Spinal cord (tissue), 10 donors: ENCODE measurements around the gene RNF130. TPM values are rescaled to one million over a fixed set of nuclear protein-coding genes. Genes with fewer than 3 reads are reported as not detected.
"Not testable (repeated sequence)": the region's sequence is repeated elsewhere in the genome, so short reads cannot be mapped to it uniquely, and the experiment has no call there.

ENCODE experiments used
- DNase-seq, 6 donors: peaks; one replicate each; pipeline versions ENCODE4 v3.0.0 to v3.0.0-alpha.2; 2013 to 2015; ENCODE audit warnings: low spot score in 6 of 6, low read depth in 4 of 6
- H3K27ac ChIP-seq: one replicate; pipeline ENCODE4 v1.5.1; 2013; ENCODE audit warnings: low read depth, low read length, control low read depth
- H3K27me3 ChIP-seq: one replicate; pipeline ENCODE4 v1.6.1; 2013; ENCODE audit warnings: low read length; ENCODE audit not compliant: control insufficient read depth, insufficient read depth
- H3K36me3 ChIP-seq: one replicate; pipeline ENCODE4 v1.6.1; 2013; ENCODE audit warnings: low read length; ENCODE audit not compliant: control insufficient read depth, insufficient read depth
- H3K4me1 ChIP-seq: one replicate; pipeline ENCODE4 v1.6.1; 2013; ENCODE audit warnings: low read length; ENCODE audit not compliant: control insufficient read depth, insufficient read depth
- H3K4me3 ChIP-seq: one replicate; pipeline ENCODE4 v1.5.1; 2013; ENCODE audit warnings: low read depth, low read length, control low read depth
- H3K9me3 ChIP-seq: one replicate; pipeline ENCODE4 v1.6.1; 2013; ENCODE audit warnings: low read length; ENCODE audit not compliant: control insufficient read depth, insufficient read depth
- WGBS: methylation state at CpG from one replicate; pipeline ENCODE4 v1.1.5; 2013; ENCODE audit warnings: missing lambda C conversion rate; ENCODE audit not compliant: insufficient coverage; 5-methylcytosine and 5-hydroxymethylcytosine counted together
- polyA plus RNA-seq, 2 donors: library from polyadenylated mRNA; unstranded; fragments of 120-200 nt; gene quantifications; one replicate each; pipeline ENCODE4 v1.2.1, GENCODE V29; 2013; ENCODE audit not compliant: insufficient read length in 2 of 2
- total RNA-seq, 2 donors: library from RNA; depleted of rRNA in 1 of 2; stranded (reverse); fragments of 120-200 nt in 1 of 2; fragments of >200 nt in 1 of 2; gene quantifications; one replicate each; pipeline versions ENCODE4 v1.2.3 to v1.2.4, GENCODE V29; 2013 to 2014
- donor health status: healthy.

The RNF130 gene
- total and polyA plus RNA-seq, 4 donors = 66.5 to 102 (median 90.3) TPM

- H3K27me3 ChIP-seq = no peaks in the 10 kb centered on the region
- H3K4me3 ChIP-seq = no peak overlapping the region
- no peaks in the 10 kb centered on the region for H3K4me1 ChIP-seq
- peaks cover 23% of the 10 kb centered on the region for H3K36me3 ChIP-seq
- no peak for DNase-seq
- no peak overlapping the region for H3K27ac ChIP-seq
- WGBS = 78% methylated on average over 8 of the region's 11 CpGs
- no peaks in the 10 kb centered on the region for H3K9me3 ChIP-seq
Measured at GRCh38 chr5:180097163-180097894, 25.8 kb upstream of the RNF130 start.

GRCh38 chr5:180096616-180097015, 25.1 kb upstream of the RNF130 start:
- H3K4me1 ChIP-seq = peaks cover 3% of the 10 kb centered on the region
- peaks cover 23% of the 10 kb centered on the region for H3K36me3 ChIP-seq
- no peak overlapping the region for H3K27ac ChIP-seq
- H3K27me3 ChIP-seq = no peaks in the 10 kb centered on the region
- H3K4me3 ChIP-seq = no peak overlapping the region
- no peaks in the 10 kb centered on the region for H3K9me3 ChIP-seq
- 87% methylated on average over 9 of the region's 10 CpGs for WGBS
- DNase-seq = no peak

- Histone ChIP-seq H3K27ac (no peak overlapping the region), H3K36me3 (peaks cover 16% of the 10 kb centered on the region), H3K4me3 (no peak overlapping the region), H3K27me3 (no peaks in the 10 kb centered on the region), H3K4me1 (peaks cover 8% of the 10 kb centered on the region), H3K9me3 (no peaks in the 10 kb centered on the region)
- WGBS = 80% methylated on average over 4 of the region's 9 CpGs
- no peak for DNase-seq
Measured at GRCh38 chr5:180095545-180095944, 24.0 kb upstream of the RNF130 start.

- no peak overlapping the region for H3K27ac ChIP-seq
Measured at GRCh38 chr5:180093651-180094382, 22.3 kb upstream of the RNF130 start.

GRCh38 chr5:180093241-180093640, 21.7 kb upstream of the RNF130 start:
- no peaks in the 10 kb centered on the region for H3K27me3 ChIP-seq
- 100% methylated on average over 6 of the region's 6 CpGs for WGBS
- H3K4me3 ChIP-seq = no peak overlapping the region
- H3K36me3 ChIP-seq = no peaks in the 10 kb centered on the region
- H3K4me1 ChIP-seq = peaks cover 14% of the 10 kb centered on the region
- H3K9me3 ChIP-seq = no peaks in the 10 kb centered on the region
- no peak for DNase-seq
- no peak overlapping the region for H3K27ac ChIP-seq

More at GRCh38 chr5:180093651-180094382, 22.3 kb upstream of the RNF130 start:
- H3K4me1 ChIP-seq = peaks cover 14% of the 10 kb centered on the region
- WGBS = 89% methylated on average over 7 of the region's 9 CpGs
- H3K27me3 ChIP-seq = no peaks in the 10 kb centered on the region
- H3K36me3 ChIP-seq = no peaks in the 10 kb centered on the region
- peak in 1 of 6 donors; percentile 3 for DNase-seq
- H3K9me3 ChIP-seq = no peaks in the 10 kb centered on the region
- no peak overlapping the region for H3K4me3 ChIP-seq

GRCh38 chr5:180090769-180091546, 19.4 kb upstream of the RNF130 start:
- H3K9me3 ChIP-seq = no peaks in the 10 kb centered on the region
- no peaks in the 10 kb centered on the region for H3K36me3 ChIP-seq
- WGBS = 13% methylated on average over 9 of the region's 17 CpGs
- peak in 2 of 6 donors; percentile 59 to 79 for DNase-seq
- H3K27me3 ChIP-seq = no peaks in the 10 kb centered on the region
- H3K4me1 ChIP-seq = peaks cover 14% of the 10 kb centered on the region
- H3K27ac ChIP-seq = no peak overlapping the region
- no peak overlapping the region for H3K4me3 ChIP-seq

- DNase-seq = peak in 3 of 6 donors; percentile 63 to 91 (median 83)
- peaks cover 15% of the 10 kb centered on the region for H3K4me1 ChIP-seq
- H3K36me3 ChIP-seq = no peaks in the 10 kb centered on the region
- H3K4me3 ChIP-seq = peak overlapping the region; percentile 56
- no peaks in the 10 kb centered on the region for H3K27me3 ChIP-seq
- H3K9me3 ChIP-seq = no peaks in the 10 kb centered on the region
- peak overlapping the region; percentile 79 for H3K27ac ChIP-seq
- under 1% methylated on average over 38 of the region's 58 CpGs for WGBS
Measured at GRCh38 chr5:180090098-180090768, 18.7 kb upstream of the RNF130 start.

GRCh38 chr5:180089628-180090027, 18.1 kb upstream of the RNF130 start:
- H3K9me3 ChIP-seq, DNase-seq, H3K27ac ChIP-seq, H3K27me3 ChIP-seq, H3K36me3 ChIP-seq: not testable (repeated sequence)
- WGBS = 93% methylated on average over 8 of the region's 18 CpGs
- H3K4me3 ChIP-seq = peak overlapping the region; percentile 56
- peaks cover 20% of the 10 kb centered on the region for H3K4me1 ChIP-seq

- H3K9me3 ChIP-seq = no peaks in the 10 kb centered on the region
- WGBS = 93% methylated on average over 4 of the region's 8 CpGs
- peaks cover 20% of the 10 kb centered on the region for H3K4me1 ChIP-seq
- H3K36me3 ChIP-seq = no peaks in the 10 kb centered on the region
- H3K27ac ChIP-seq = no peak overlapping the region
- no peaks in the 10 kb centered on the region for H3K27me3 ChIP-seq
- H3K4me3 ChIP-seq = no peak overlapping the region
- no peak for DNase-seq
Measured at GRCh38 chr5:180088561-180088960, 17.0 kb upstream of the RNF130 start.
